AG04450 (cell line): ENCODE data around the gene ANKRD9. TPM values are rescaled to one million over a fixed set of nuclear protein-coding genes. Genes with fewer than 3 reads are reported as not detected.

Experiments
- CTCF ChIA-PET: fragments of 300-600, 350-600 bp; formaldehyde crosslinking; extraction: SDS; loops from one replicate; lab custom pipeline; 2022; ENCODE audit warnings: antibody characterized with exemption, inconsistent platforms; lab: Charles Lee
- POLR2A ChIA-PET: fragments of 350-600 bp; formaldehyde crosslinking; extraction: SDS; loops from one replicate; lab custom pipeline; 2021; ENCODE audit warnings: antibody characterized with exemption, inconsistent platforms; lab: Yijun Ruan, JAX
- DNase-seq: peaks from one replicate; pipeline ENCODE4 v3.0.0-alpha.2; 2011; ENCODE audit warnings: low read depth, low spot score
- H3K27ac ChIP-seq: one replicate; pipeline ENCODE4 v1.5.1; 2012; ENCODE audit warnings: low read depth, low read length, control low read depth
- H3K27me3 ChIP-seq: one replicate; pipeline ENCODE4 v1.6.0; 2012; ENCODE audit warnings: low read length; ENCODE audit not compliant: control insufficient read depth, insufficient read depth
- H3K4me3 ChIP-seq: 2 replicates; pipeline ENCODE4 v1.5.1; 2011; ENCODE audit warnings: mild to moderate bottlenecking, low read depth, low read length, control low read depth
- H3K9me3 ChIP-seq: 2 replicates; pipeline ENCODE4 v1.5.1; 2012; ENCODE audit warnings: low read length; ENCODE audit not compliant: control insufficient read depth, insufficient read depth
- polyA plus RNA-seq: library from polyadenylated mRNA; depleted of rRNA; stranded (reverse); fragments of >200 nt; gene quantifications from 2 replicates; pipeline ENCODE4 v1.2.3, GENCODE V29; 2011
- TF ChIP-seq, protein P1 (sequence below): IDR thresholded peaks from 2 replicates; pipeline ENCODE4 v1.5.1; 2011; ENCODE audit warnings: low read depth, low read length, control low read depth, inconsistent platforms

Gene ANKRD9
- polyA plus RNA-seq, 1 experiment, result 4.0 TPM

DNA sequence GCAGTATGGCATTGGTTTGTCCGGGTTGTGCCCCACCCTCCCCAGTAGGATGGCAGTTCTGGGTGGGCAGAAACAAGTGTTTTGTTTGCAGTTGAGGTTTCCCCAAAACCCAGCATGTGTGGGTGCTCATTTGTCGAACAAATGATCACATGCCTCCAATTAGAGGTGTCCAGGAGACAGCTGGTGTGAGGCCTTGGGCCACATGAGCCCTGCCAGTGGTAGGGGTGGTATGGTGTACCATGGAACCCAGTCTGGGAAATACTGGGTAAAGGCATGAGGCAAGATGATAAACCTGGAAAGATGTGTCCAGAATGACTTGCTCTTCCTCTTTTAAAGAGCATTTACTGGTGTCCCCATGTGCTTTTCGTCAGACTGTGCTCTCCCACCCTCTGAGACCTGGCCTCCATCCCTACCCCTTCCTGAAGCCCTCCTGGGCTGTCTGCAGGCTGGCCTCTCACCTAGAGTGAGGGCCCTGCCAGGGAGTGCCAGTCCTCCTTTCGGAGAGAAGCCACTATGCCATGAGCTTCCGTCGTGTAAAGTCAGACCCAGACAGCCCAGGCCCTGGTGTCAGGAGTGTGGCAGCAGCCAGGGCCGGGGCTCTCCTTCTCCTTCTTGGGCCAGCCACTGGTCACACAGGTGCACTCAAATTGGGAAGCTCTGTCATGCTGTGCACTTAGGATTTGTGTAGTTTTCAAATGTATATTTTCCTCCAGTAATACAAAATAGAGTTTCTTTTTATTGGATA, 17.6 kb downstream of the ANKRD9 start:
- H3K27me3 ChIP-seq, result no peaks in the 10 kb centered on the region
- ChIA-PET CTCF (no interaction called here), POLR2A (no interaction called here)
- no peak overlapping the region for H3K27ac ChIP-seq
- H3K9me3 ChIP-seq, result no peaks in the 10 kb centered on the region
- no peak overlapping the region for H3K4me3 ChIP-seq
- no peak for DNase-seq
- TF ChIP-seq, protein P1, sequence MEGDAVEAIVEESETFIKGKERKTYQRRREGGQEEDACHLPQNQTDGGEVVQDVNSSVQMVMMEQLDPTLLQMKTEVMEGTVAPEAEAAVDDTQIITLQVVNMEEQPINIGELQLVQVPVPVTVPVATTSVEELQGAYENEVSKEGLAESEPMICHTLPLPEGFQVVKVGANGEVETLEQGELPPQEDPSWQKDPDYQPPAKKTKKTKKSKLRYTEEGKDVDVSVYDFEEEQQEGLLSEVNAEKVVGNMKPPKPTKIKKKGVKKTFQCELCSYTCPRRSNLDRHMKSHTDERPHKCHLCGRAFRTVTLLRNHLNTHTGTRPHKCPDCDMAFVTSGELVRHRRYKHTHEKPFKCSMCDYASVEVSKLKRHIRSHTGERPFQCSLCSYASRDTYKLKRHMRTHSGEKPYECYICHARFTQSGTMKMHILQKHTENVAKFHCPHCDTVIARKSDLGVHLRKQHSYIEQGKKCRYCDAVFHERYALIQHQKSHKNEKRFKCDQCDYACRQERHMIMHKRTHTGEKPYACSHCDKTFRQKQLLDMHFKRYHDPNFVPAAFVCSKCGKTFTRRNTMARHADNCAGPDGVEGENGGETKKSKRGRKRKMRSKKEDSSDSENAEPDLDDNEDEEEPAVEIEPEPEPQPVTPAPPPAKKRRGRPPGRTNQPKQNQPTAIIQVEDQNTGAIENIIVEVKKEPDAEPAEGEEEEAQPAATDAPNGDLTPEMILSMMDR, result no peak

DNA sequence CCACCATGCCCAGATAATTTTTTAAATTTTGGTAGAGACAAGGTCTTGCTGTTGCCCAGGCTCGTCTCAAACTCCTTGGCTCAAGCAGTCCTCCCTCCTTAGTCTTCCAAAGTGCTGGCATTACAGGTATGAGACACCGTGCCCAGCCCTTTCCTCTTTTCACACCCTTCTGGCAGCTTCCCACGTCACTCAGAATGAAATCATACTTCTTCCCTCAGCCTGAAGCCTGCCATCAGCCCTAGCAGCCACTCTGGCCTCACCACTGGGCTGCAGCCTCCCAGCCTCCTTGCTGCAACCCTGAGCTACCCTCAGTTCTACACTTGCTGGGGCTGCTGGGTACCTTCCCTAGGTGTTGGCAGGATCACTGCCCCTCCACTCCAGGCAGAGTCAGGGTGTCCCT, 18.2 kb downstream of the ANKRD9 start:
- ChIA-PET CTCF (no interaction called here), POLR2A (no interaction called here)
- TF ChIP-seq, protein P1, result no peak
- H3K27me3 ChIP-seq, result no peaks in the 10 kb centered on the region
- H3K4me3 ChIP-seq, result no peak overlapping the region
- H3K9me3 ChIP-seq, result no peaks in the 10 kb centered on the region
- no peak overlapping the region for H3K27ac ChIP-seq
- no peak for DNase-seq

DNA sequence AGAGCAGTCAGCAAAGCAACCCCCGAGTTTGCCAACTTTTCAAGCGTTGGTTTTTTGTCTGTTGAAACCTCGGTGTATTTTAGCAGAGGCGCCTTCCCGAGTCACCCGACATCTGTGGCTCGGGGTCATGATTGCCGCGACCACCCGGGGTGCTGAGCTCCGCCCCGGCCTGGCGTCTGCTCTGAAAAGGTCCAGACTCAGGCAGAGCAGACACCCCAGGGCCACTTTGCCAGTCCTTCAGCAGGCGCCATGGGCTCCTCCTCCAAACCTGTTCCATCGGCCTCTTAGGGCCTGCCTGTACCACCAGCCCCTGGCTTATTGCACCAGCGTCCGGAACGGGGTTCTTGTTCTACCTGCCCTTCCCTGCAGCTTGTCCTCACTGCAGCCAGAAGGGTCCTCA, 19.1 kb downstream of the ANKRD9 start:
- Histone ChIP-seq H3K27ac (no peak overlapping the region), H3K27me3 (no peaks in the 10 kb centered on the region), H3K9me3 (no peaks in the 10 kb centered on the region), H3K4me3 (no peak overlapping the region)
- POLR2A ChIA-PET, result no interaction called here
- CTCF ChIA-PET, result no interaction called here
- TF ChIP-seq, protein P1, result no peak
- DNase-seq, result no peak

DNA sequence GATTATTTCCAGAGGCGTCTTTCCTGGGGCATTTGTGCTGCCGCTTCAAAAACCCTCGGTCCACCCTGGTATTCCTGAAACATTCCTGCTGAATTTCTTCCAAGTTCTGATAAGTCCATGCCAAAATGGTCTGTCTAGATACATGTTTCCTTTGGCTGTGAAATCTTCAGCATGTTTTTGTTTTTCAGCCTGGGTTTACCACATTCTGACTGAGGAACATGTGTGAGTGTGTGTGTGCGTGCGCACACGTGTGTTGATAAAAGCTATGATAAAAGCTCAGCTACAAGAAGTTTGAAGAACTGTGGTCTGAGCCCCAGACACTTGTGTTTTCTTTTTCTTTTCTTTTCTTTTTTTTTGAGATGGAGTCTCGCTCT, 22.4 kb downstream of the ANKRD9 start:
- no peak overlapping the region for H3K27ac ChIP-seq
- H3K4me3 ChIP-seq, result no peak overlapping the region
- peaks cover 5% of the 10 kb centered on the region for H3K9me3 ChIP-seq
- TF ChIP-seq, protein P1, result no peak
- ChIA-PET CTCF (interaction anchor here (1.6 kb wide), 1 partner anchor 49 kb away, joined by 6 read pairs; no protein-coding TSS in a partner anchor), POLR2A (no interaction called here)
- no peak for DNase-seq
- no peaks in the 10 kb centered on the region for H3K27me3 ChIP-seq

DNA sequence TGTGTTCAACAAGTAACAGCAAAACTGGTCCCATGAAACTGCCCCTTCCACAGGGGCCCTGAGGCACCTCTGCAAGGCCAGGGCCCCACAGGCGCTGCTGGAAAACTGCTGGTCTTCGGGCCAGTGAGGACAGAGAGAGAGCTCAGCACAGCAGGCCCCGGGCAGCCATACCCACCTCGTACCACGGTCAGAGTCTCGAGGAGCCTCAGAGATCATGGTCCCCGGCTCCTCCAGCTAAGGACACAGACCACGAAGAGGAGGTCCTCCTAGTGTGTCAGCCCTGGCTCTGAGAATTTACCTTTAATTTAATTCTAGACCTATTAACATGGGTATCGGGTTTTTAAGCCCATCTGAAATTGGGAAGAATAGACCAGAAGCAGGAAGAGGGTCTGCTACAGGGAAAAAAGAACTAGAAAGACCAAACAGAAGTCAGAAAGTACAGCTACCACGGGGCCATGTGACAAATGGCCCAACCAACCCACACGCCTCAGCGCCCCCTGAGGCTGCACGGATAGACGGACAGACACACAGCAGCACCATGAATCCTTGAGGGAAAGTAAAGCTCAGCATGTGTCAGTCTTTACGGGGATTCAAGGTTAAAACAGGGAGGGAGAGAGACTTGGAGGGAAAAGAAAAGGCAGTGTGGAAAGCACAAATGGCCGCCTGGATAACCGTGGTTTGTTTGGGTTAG, 22.9 kb downstream of the ANKRD9 start:
- no peak for DNase-seq
- POLR2A ChIA-PET, result no interaction called here
- no peak overlapping the region for H3K4me3 ChIP-seq
- CTCF ChIA-PET, result interaction anchor here (1.6 kb wide), 1 partner anchor 48 kb away, joined by 6 read pairs; no protein-coding TSS in a partner anchor
- H3K27me3 ChIP-seq, result no peaks in the 10 kb centered on the region
- TF ChIP-seq, protein P1, result no peak
- H3K9me3 ChIP-seq, result peaks cover 5% of the 10 kb centered on the region
- H3K27ac ChIP-seq, result no peak overlapping the region
